H1 (cell line): ENCODE data around the gene ZDHHC5.

Experiments
- BCL11A ChIP-seq, 2 experiments: IDR thresholded peaks; one replicate each; pipeline ENCODE4 v1.6.1; 2011; ENCODE audit warnings: low read depth in 2 of 2, low read length in 2 of 2, mild to moderate bottlenecking in 2 of 2
- EP300 ChIP-seq, 2 experiments: IDR thresholded peaks; 1 replicate in 1 of 2; 2 replicates in 1 of 2; pipeline ENCODE4 v1.6.1; 2011 to 2012; ENCODE audit warnings: low read depth in 2 of 2, low read length in 2 of 2, mild to moderate bottlenecking in 2 of 2, borderline replicate concordance in 1 of 2, inconsistent platforms in 1 of 2, moderate library complexity in 1 of 2
- JUN ChIP-seq: IDR thresholded peaks from 2 replicates; pipeline ENCODE4 v1.6.1; 2011; ENCODE audit warnings: low read depth, mild to moderate bottlenecking, improper control_type of control experiment, low read length
- JUND ChIP-seq: IDR thresholded peaks from 2 replicates; pipeline ENCODE4 v1.6.1; 2011; ENCODE audit warnings: mild to moderate bottlenecking, improper control_type of control experiment, low read length
- NRF1 ChIP-seq: IDR thresholded peaks from 2 replicates; pipeline ENCODE4 v1.6.1; 2011; ENCODE audit warnings: mild to moderate bottlenecking, low read depth, low read length, improper control_type of control experiment
- POLR2A ChIP-seq, 2 experiments: IDR thresholded peaks; 1 replicate in 1 of 2; 2 replicates in 1 of 2; pipeline ENCODE4 v1.6.1; 2011; ENCODE audit warnings: low read depth in 2 of 2, low read length in 2 of 2, mild to moderate bottlenecking in 2 of 2; ENCODE audit errors: control extremely low read depth in 1 of 2
- TAF1 ChIP-seq: IDR thresholded peaks from 2 replicates; pipeline ENCODE4 v1.6.1; 2011; ENCODE audit warnings: mild to moderate bottlenecking, low read depth, low read length
- YY1 ChIP-seq: IDR thresholded peaks from 2 replicates; pipeline ENCODE4 v1.6.1; 2011; ENCODE audit warnings: low read depth, mild to moderate bottlenecking, low read length
- TF ChIP-seq, protein P1 (sequence below), 3 experiments: IDR thresholded peaks; 1 replicate in 2 of 3; 2 replicates in 1 of 3; pipeline versions ENCODE4 v1.5.1 to v1.6.1; 2011; ENCODE audit warnings: low read length in 3 of 3, mild to moderate bottlenecking in 3 of 3, inconsistent platforms in 2 of 3, low read depth in 1 of 3, moderate library complexity in 1 of 3; ENCODE audit not compliant: insufficient read depth in 1 of 3; ENCODE audit errors: control extremely low read depth in 1 of 3

GRCh38 chr11:57728829-57729228 is 60.9 kb downstream of the ZDHHC5 start:
- TF ChIP-seq, protein P1, sequence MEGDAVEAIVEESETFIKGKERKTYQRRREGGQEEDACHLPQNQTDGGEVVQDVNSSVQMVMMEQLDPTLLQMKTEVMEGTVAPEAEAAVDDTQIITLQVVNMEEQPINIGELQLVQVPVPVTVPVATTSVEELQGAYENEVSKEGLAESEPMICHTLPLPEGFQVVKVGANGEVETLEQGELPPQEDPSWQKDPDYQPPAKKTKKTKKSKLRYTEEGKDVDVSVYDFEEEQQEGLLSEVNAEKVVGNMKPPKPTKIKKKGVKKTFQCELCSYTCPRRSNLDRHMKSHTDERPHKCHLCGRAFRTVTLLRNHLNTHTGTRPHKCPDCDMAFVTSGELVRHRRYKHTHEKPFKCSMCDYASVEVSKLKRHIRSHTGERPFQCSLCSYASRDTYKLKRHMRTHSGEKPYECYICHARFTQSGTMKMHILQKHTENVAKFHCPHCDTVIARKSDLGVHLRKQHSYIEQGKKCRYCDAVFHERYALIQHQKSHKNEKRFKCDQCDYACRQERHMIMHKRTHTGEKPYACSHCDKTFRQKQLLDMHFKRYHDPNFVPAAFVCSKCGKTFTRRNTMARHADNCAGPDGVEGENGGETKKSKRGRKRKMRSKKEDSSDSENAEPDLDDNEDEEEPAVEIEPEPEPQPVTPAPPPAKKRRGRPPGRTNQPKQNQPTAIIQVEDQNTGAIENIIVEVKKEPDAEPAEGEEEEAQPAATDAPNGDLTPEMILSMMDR (IDR thresholded peaks at IDR 0.05; ENCODE audit: control extremely low read depth in 1 of 3, insufficient read depth in 1 of 3, low read depth in 1 of 3, low read length in 3 of 3): no peak
- TF ChIP-seq POLR2A (IDR thresholded peaks at IDR 0.05; ENCODE audit: control extremely low read depth in 1 of 2, low read depth in 2 of 2, low read length in 2 of 2): no peak
- TF ChIP-seq NRF1: no peak
- TF ChIP-seq JUN: no peak
- TF ChIP-seq JUND: no peak
- TF ChIP-seq YY1: no peak
- TF ChIP-seq EP300 (IDR thresholded peaks at IDR 0.05; ENCODE audit: borderline replicate concordance in 1 of 2, low read depth in 2 of 2, low read length in 2 of 2): no peak
- TF ChIP-seq TAF1: no peak
- no peak for TF ChIP-seq BCL11A (IDR thresholded peaks at IDR 0.05; ENCODE audit: low read depth in 2 of 2, low read length in 2 of 2)
